Sigmoid colon (tissue), 4 donors: ENCODE measurements around the gene MLLT10.

ENCODE experiments used
- CTCF ChIP-seq, 4 experiments: fragments of 450-650 bp in 3 of 4; fragments of 200-600 bp in 1 of 4; IDR thresholded peaks; one replicate each; pipeline ENCODE4 v1.5.1; 2016 to 2019; ENCODE audit warnings: antibody characterized with exemption in 4 of 4, mild to moderate bottlenecking in 3 of 4, moderate library complexity in 2 of 4
- EP300 ChIP-seq, 4 donors: sonication (generic); formaldehyde crosslinking; IDR thresholded peaks; one replicate each; pipeline ENCODE4 v1.6.1; 2017; ENCODE audit warnings: antibody characterized with exemption in 4 of 4
- POLR2A ChIP-seq, 2 donors: fragments of 450-650 bp; IDR thresholded peaks; one replicate each; pipeline ENCODE4 v1.6.1; 2016; ENCODE audit warnings: antibody characterized with exemption in 2 of 2, mild to moderate bottlenecking in 2 of 2, moderate library complexity in 2 of 2

- no peak for TF ChIP-seq CTCF (IDR thresholded peaks at IDR 0.05)
- TF ChIP-seq POLR2A (IDR thresholded peaks at IDR 0.05), result no peak
- TF ChIP-seq EP300 (IDR thresholded peaks at IDR 0.05), result no peak
Measured at GRCh38 chr10:21728618-21729017, 194.6 kb downstream of the MLLT10 start.
